GM21447 (cell line): ENCODE measurements around the gene HDDC3.
"Not testable (repeated sequence)": the region's sequence is repeated elsewhere in the genome, so short reads cannot be mapped to it uniquely, and the experiment has no call there.

Source experiments
- ATAC-seq: cut with Tn5 transposase; IDR thresholded peaks from one replicate; pipeline ENCODE4 v1.9.1; 2021; ENCODE audit not compliant: unreplicated experiment

HDDC3 gene

DNA sequence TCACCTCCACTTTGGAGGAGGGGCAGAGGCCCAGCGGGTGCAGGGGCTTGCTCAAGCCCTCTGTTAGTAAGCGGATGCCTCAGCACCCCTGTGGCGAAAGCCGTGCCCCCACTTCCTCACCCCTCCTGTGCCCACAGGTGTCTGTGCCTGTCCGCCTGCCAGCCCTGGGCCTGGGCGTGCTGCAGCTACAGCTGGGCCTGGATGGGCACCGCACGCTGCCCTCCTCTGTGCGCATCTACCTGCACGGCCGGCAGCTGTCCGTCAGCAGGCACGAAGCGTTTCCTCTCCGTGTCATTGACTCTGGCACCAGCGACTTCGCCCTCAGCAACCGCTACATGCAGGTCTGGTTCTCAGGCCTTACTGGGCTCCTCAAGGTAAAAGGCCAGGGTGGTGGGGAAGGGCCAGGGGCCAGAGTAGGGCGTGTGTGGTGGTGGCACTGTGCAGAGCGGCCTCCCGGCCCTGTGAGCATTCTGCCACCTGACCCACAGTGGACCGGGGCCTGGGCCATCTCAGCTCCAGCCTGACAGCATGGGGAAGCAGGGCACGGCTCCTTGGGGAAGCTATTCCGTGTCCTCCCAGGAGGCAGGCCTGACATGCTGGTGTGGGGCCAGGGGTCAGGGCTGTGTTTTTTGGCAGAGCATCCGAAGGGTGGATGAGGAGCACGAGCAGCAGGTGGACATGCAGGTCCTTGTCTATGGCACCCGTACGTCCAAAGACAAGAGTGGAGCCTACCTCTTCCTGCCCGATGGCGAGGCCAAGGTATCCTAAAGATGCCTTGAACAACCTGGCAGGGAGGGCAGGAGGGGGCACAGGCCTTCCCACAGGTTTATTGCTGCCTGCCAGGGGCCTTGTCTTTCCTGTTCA is 20.2 kb downstream of the HDDC3 start:
- no peak for ATAC-seq

DNA sequence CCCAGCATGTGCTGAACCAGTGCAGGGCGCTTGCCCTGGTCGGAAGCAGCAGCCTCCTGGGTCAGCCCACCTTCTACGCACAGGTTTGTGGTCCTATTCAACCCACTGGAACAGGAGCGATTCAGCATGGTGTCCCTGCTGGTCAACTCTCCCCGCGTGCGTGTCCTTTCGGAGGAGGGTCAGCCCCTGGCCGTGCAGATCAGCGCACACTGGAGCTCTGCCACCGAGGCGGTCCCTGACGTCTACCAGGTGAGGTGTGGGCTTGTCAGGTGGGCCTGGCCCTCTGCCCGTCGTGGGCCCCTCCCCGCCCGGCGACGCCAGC is 21.1 kb downstream of the HDDC3 start:
- no peak for ATAC-seq

DNA sequence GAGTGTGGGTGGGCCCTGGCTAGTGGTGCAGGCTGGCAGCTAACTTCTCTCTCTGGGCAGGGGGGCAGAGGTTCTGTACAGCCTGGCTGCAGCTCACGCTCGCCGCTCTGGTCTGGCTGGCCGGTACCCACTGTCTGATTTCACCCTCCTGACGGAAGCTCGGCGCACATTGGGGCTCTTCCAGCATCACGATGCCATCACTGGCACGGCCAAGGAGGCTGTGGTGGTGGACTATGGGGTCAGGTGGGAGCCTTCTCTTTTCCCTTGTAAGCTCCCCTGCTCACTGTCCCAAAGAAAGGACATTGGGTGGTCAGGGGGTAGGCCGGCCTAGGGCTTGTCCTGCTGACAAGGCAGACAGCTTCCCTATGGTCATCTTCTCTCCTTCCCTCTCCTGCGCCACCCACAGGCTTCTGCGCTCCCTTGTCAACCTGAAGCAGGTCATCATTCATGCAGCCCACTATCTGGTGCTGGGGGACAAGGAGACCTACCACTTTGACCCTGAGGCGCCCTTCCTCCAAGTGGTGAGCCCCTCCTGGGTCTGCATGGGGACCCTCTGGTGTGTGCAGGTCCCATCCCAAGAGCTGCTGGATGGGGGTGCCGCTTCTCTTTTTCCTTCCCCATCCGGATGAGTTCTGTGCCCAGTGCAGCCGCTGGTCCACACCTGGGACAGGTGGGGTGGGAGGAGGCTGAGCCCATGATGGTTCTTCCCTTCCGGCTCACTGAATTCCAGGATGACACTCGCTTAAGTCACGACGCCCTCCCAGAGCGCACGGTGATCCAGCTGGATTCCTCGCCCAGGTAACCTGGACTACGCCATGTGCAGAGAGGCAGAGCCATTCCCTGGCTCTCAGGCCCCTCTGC is 21.7 kb downstream of the HDDC3 start:
- no peak for ATAC-seq

GRCh38 chr15:90909976-90910375 is 22.4 kb downstream of the HDDC3 start:
- no peak for ATAC-seq

DNA sequence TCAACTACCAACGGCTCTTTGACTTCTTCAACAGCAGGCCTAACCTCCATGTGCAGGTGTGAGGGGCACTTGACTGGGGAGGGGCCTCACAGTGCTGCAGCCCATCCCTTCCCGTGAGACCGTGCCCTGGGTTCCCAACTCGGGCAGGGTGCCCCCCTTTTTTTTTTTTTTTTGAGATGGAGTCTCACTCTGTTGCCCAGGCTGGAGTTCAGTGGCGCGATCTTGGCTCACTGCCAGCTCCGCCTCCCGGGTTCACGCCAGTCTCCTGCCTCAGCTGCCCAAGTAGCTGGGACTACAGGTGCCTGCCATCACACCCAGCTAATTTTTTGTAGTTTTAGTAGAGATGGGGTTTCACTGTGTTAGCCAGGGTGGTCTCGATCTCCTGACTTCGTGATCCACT is 22.9 kb downstream of the HDDC3 start:
- ATAC-seq, result not testable (repeated sequence)

- no peak for ATAC-seq
Measured at GRCh38 chr15:90907838-90908507, 24.4 kb downstream of the HDDC3 start.

DNA sequence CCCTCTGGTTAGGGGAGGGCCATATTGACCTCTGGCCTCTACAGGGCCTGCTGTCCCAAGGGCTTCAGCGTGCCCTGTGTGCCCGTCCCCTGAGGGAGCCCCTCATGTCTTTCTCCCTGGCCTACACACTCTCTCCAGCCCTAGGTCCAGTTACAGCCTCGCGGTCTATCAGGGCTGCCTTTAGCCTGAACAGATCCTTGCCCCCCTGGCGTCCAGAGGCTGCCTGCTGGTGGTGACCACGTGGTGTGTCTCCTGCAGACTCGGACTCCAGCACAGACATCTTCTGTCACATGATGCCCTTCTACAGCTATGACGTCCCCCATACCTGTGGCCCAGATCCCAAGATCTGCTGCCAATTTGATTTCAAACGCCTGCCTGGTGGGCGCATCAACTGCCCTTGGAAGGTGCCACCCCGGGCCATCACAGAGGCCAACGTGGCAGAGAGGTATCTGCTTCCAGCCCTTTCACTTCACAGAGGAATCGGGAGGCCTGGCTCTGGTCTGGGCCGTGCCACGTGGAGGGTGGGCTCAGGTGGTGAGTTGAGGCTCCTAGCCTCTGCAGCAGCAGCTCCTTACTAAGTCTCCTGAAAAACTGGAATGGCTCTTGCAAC is 25.2 kb downstream of the HDDC3 start:
- ATAC-seq, result no peak

- no peak for ATAC-seq
Measured at GRCh38 chr15:90906181-90906849, 26.0 kb downstream of the HDDC3 start.

GRCh38 chr15:90905306-90906180 is 26.8 kb downstream of the HDDC3 start:
- no peak for ATAC-seq

DNA sequence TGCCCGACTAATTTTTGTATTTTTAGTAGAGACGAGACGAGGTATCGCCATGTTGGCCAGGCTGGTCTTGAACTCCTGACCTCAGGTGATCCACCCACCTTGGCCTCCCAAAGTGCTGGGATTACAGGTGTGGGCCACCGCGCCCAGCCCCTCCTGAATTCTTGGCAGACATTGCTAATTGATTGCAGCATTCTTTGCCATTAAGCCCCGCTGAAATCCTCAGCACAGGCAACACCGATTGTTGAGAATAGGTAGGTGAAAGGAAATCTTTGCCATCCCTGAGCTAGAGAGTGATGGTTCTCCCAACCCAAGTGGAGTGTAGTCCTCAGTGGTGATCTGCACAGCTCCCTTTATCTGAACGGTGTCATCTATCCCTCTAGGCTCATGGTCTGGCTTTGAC is 27.6 kb downstream of the HDDC3 start:
- ATAC-seq, result no peak

GRCh38 chr15:90903733-90904536 is 28.4 kb downstream of the HDDC3 start:
- ATAC-seq, result no peak

DNA sequence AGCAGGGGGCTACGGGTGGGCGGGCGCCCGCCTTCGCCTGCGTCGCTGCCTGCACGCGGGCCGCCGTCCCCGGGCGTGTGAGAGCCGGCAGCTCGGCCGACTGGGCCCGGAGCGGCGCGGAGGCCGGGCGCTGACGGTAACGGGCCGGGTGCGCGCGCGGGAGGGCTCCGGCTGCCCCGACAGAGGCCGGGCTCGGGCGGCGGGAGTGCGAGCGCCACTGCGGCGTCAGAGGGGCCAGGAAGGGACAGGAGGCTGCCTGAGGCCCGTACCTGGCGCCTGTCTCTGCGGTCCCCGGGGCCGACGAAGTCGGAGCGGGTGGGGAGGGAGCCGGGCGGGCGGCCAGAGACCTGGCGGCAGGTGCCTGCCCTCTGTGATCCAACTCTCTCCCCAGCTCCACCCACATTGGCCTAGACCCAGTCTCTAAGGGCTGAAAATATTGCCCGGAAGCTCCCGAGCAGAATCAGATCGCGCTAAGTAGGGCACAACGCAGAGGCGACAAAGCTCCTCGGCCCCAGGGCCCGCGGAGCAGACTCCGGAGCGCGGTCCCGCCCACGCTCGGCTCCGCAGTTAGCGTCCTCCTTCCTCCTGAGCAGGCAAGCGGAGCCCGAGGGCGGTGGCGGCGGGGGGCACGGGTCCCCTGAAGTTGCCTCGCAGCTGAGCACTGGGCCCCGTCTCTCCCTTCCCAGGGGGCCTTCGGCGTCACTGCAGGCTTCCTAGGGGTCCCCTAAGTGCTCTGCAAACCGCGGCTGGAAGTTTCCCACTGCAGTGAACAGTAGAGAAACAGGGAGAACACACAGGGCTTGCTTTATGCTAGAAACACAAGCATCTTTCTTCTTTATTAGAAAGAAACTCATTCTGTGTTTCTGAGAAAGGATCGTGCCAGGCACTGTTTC is 29.3 kb downstream of the HDDC3 start, which contains the start of gene MAN2A2:
Gene MAN2A2 (plus strand): TSS at position 463 of the 893 bp plus-strand sequence. CDS start 906 bp downstream, outside the sequence.
- peak; percentile 54 for ATAC-seq

- ATAC-seq, result peak; percentile 67
Measured at GRCh38 chr15:90902040-90902839, 30.1 kb downstream of the HDDC3 start.

DNA sequence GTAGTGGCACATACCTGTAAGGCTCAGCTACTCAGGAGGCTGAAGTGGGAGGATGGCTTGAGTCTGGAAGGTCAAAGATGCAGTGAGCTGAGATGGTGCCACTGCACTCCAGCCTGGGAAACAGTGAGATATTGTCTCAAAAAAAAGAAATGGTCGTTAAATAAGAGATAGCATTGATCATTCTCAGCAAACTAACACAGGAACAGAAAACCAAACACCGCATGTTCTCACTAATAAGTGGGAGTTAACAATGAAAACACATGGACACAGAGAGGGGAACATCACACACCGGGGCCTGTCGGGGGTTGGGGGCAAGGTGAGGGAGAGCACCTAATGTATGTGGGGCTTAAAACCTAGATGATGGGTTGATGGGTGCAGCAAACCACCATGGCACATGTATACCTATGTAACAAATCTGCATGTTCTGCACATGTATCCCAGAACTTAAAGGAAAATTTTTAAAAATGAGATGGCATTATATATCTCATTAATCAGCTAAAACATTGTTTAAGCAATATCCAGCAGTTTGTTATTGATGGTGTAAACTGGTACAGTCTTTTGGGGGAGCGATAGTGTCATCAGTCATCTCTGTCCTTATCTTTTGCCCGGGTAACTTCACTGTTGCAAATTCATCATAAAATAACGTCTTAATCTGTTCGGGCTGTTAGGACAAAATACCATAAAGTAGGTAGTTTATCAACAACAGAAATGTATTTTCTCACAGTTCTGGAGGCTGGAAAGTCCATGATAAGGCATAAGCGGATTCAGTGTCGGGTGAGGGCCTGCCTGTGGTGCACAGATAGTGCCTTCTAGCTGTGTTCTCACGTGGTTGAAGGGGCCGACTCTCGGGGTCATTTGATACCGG is 30.9 kb downstream of the HDDC3 start:
- ATAC-seq, result no peak

GRCh38 chr15:90897131-90897655 is 35.2 kb downstream of the HDDC3 start:
- ATAC-seq, result peak; percentile 64
